Cardiac fibroblast (primary cell): Measurements from ENCODE around the gene CHMP1A.
"Not testable (repeated sequence)": the region's sequence is repeated elsewhere in the genome, so short reads cannot be mapped to it uniquely, and the experiment has no call there.

Experiments
- DNase-seq, 2 donors: peaks; one replicate each; pipeline versions ENCODE4 v3.0.0 to v3.0.0-alpha.2; 2010; ENCODE audit warnings: low read depth in 2 of 2
- H3K4me3 ChIP-seq, 2 donors: replicated peaks in 1 of 2; 1 replicate in 1 of 2; 2 replicates in 1 of 2; pipeline ENCODE4 v1.5.1; 2011; ENCODE audit warnings: low read depth in 2 of 2, low read length in 2 of 2, mild to moderate bottlenecking in 2 of 2, moderate library complexity in 1 of 2
- CTCF ChIP-seq: IDR thresholded peaks from one replicate; pipeline ENCODE4 v1.5.1; 2011; ENCODE audit warnings: low read depth, mild to moderate bottlenecking, low read length, inconsistent platforms

Gene CHMP1A

GRCh38 chr16:89685916-89686315 is 28.4 kb upstream of the CHMP1A start:
- H3K4me3 ChIP-seq: no peak overlapping the region
- DNase-seq: no peak
- TF ChIP-seq CTCF: no peak

GRCh38 chr16:89678258-89678657 is 20.8 kb upstream of the CHMP1A start:
- TF ChIP-seq CTCF: no peak
- H3K4me3 ChIP-seq: no peak overlapping the region
- DNase-seq: no peak

GRCh38 chr16:89672177-89672941 is 14.9 kb upstream of the CHMP1A start:
- no peak for TF ChIP-seq CTCF
- no peak overlapping the region for H3K4me3 ChIP-seq
- DNase-seq: no peak

GRCh38 chr16:89671565-89671964 is 14.1 kb upstream of the CHMP1A start:
- DNase-seq, H3K4me3 ChIP-seq: not testable (repeated sequence)

- TF ChIP-seq CTCF: no peak
- no peak overlapping the region for H3K4me3 ChIP-seq
- DNase-seq: peak; percentile 39 to 48
Measured at GRCh38 chr16:89670496-89671431, 13.3 kb upstream of the CHMP1A start.

- TF ChIP-seq CTCF: no peak
- H3K4me3 ChIP-seq: no peak overlapping the region
- no peak for DNase-seq
Measured at GRCh38 chr16:89669755-89670154, 12.2 kb upstream of the CHMP1A start.

GRCh38 chr16:89668790-89669158 is 11.3 kb upstream of the CHMP1A start:
- H3K4me3 ChIP-seq: no peak overlapping the region
- no peak for TF ChIP-seq CTCF
- DNase-seq: no peak
